Stomach (tissue), 4 donors: ENCODE data around the gene KLHL3.

Experiments used
- CTCF ChIP-seq, 7 experiments: fragments of 450-650 bp in 4 of 7; fragments of 200-600 bp in 3 of 7; sonication (generic) in 3 of 7; IDR thresholded peaks; one replicate each; pipeline ENCODE4 v1.5.1; 2016 to 2019; ENCODE audit warnings: antibody characterized with exemption in 7 of 7, control low read depth in 2 of 7, mild to moderate bottlenecking in 1 of 7
- EP300 ChIP-seq: sonication (generic); formaldehyde crosslinking; IDR thresholded peaks from one replicate; pipeline ENCODE4 v1.6.1; 2017; ENCODE audit warnings: antibody characterized with exemption
- POLR2A ChIP-seq, 4 donors: fragments of 450-650 bp; IDR thresholded peaks; one replicate each; pipeline ENCODE4 v1.6.1; 2016; ENCODE audit warnings: antibody characterized with exemption in 4 of 4, control low read depth in 2 of 4, mild to moderate bottlenecking in 1 of 4, moderate library complexity in 1 of 4
- POLR2AphosphoS5 ChIP-seq, 3 donors: sonication (generic); formaldehyde crosslinking; IDR thresholded peaks; one replicate each; pipeline ENCODE4 v1.6.1; 2016; ENCODE audit warnings: antibody characterized with exemption in 3 of 3

GRCh38 chr5:137760294-137760693, 24.4 kb upstream of the KLHL3 start:
- no peak for TF ChIP-seq CTCF (IDR thresholded peaks at IDR 0.05)
- no peak for TF ChIP-seq POLR2A (IDR thresholded peaks at IDR 0.05)
- TF ChIP-seq EP300 = no peak
- TF ChIP-seq POLR2AphosphoS5 (IDR thresholded peaks at IDR 0.05) = no peak
